ENCODE data around the gene ABI1. TPM values are rescaled to one million over a fixed set of nuclear protein-coding genes. Genes with fewer than 3 reads are reported as not detected.
A peak's percentile ranks its signal among the peaks of the same experiment; 100 is the strongest.

Gene ABI1
- total RNA-seq, 2 experiments from 2014 or later = 83.2 to 83.6 TPM

DNA sequence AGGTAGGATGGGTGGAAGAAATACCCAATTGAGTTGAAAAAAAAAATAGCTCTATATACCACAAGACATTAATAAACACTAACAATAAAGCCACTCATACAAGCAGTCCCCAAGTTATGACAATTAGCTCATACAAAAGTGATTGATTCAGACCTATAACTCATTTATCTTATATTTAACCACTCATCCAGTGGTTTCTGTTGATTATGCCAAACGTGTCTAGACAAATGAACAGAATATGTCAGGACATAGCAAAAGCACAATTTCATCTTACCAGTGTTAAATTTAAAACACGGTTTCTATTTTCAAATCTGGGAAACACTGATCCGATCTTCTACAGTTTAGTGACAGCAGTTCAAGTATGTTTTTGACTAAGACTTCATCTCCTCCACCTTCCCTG lies 17.0 kb downstream of the ABI1 start:
- TF ChIP-seq CTCF (IDR thresholded peaks at IDR 0.05) = no peak
- Mint-ChIP-seq H3K4me1 (ENCODE audit: low read depth) (peaks cover 73% of the 10 kb centered on the region), H3K27ac (no peak overlapping the region), H3K4me3 (peak overlapping the region; percentile 8), H3K27me3 (no peaks in the 10 kb centered on the region), H3K36me3 (ENCODE audit: low read depth) (peaks cover 39% of the 10 kb centered on the region), H3K9me3 (no peaks in the 10 kb centered on the region)
- Histone ChIP-seq H3K36me3 (ENCODE audit: insufficient read depth, low read length) (peaks cover 2% of the 10 kb centered on the region), H3K27me3 (ENCODE audit: control insufficient read depth in 1 of 2, insufficient read depth in 2 of 2, low read length in 2 of 2) (no peaks in the 10 kb centered on the region), H3K4me3 (ENCODE audit: low read length) (no peak overlapping the region), H3K4me1 (ENCODE audit: insufficient read depth, low read length) (peaks cover 49% of the 10 kb centered on the region), H3K9me3 (ENCODE audit: control insufficient read depth in 1 of 2, insufficient read depth in 1 of 2, low read length in 2 of 2) (no peaks in the 10 kb centered on the region), H3K27ac (ENCODE audit: low read depth in 1 of 2, low read length in 2 of 2) (no peak overlapping the region)
- intact Hi-C loops (cut with DNase I, micrococcal nuclease) = no loop called here
- POLR2A ChIA-PET = interaction anchor here (0.9 to 1.3 kb wide), 4 partner anchors 14 to 117 kb away, joined by 3 to 5 read pairs (median 3); partner anchors contain the start of gene ABI1
- ATAC-seq (ENCODE audit: poor library complexity) (no peak), DNase-seq (no peak)
- CTCF ChIA-PET = interaction anchor here (0.6 to 2.1 kb wide), 3 partner anchors 13 to 38 kb away, joined by 3 to 6 read pairs (median 4); no protein-coding TSS in a partner anchor

- POLR2A ChIA-PET = no interaction called here
- H3K4me1 Mint-ChIP-seq (ENCODE audit: low read depth) = peaks cover 91% of the 10 kb centered on the region
- H3K4me3 ChIP-seq (ENCODE audit: low read length) = no peak overlapping the region
- peaks cover 47% of the 10 kb centered on the region for H3K4me1 ChIP-seq (ENCODE audit: insufficient read depth, low read length)
- H3K27ac Mint-ChIP-seq = peak overlapping the region; percentile 56
- H3K9me3 ChIP-seq (ENCODE audit: control insufficient read depth in 1 of 2, insufficient read depth in 1 of 2, low read length in 2 of 2) = no peaks in the 10 kb centered on the region
- peaks cover 48% of the 10 kb centered on the region for H3K36me3 Mint-ChIP-seq (ENCODE audit: low read depth)
- H3K9me3 Mint-ChIP-seq = no peaks in the 10 kb centered on the region
- CTCF ChIA-PET = interaction anchor here (0.6 kb wide), 1 partner anchor 14 kb away, joined by 3 read pairs; no protein-coding TSS in a partner anchor
- no peak overlapping the region for H3K27ac ChIP-seq (ENCODE audit: low read depth in 1 of 2, low read length in 2 of 2)
- peak; percentile 11 for ATAC-seq (ENCODE audit: poor library complexity)
- peaks cover 3% of the 10 kb centered on the region for H3K36me3 ChIP-seq (ENCODE audit: insufficient read depth, low read length)
- H3K27me3 ChIP-seq (ENCODE audit: control insufficient read depth in 1 of 2, insufficient read depth in 2 of 2, low read length in 2 of 2) = no peaks in the 10 kb centered on the region
- DNase-seq = peak in 1 of 14 experiments; percentile 45
- H3K27me3 Mint-ChIP-seq = no peaks in the 10 kb centered on the region
- TF ChIP-seq CTCF (IDR thresholded peaks at IDR 0.05) = no peak
- intact Hi-C loops (cut with DNase I, micrococcal nuclease) = no loop called here
- no peak overlapping the region for H3K4me3 Mint-ChIP-seq
Observed at GRCh38 chr10:26841733-26842317, 18.9 kb downstream of the ABI1 start.

GRCh38 chr10:26840938-26841732 lies 19.6 kb downstream of the ABI1 start:
- Histone ChIP-seq H3K27ac (ENCODE audit: low read depth in 1 of 2, low read length in 2 of 2) (no peak overlapping the region), H3K4me3 (ENCODE audit: low read length) (no peak overlapping the region), H3K27me3 (ENCODE audit: control insufficient read depth in 1 of 2, insufficient read depth in 2 of 2, low read length in 2 of 2) (no peaks in the 10 kb centered on the region), H3K9me3 (ENCODE audit: control insufficient read depth in 1 of 2, insufficient read depth in 1 of 2, low read length in 2 of 2) (no peaks in the 10 kb centered on the region), H3K36me3 (ENCODE audit: insufficient read depth, low read length) (peaks cover 3% of the 10 kb centered on the region), H3K4me1 (ENCODE audit: insufficient read depth, low read length) (peaks cover 43% of the 10 kb centered on the region)
- DNase-seq = no peak
- intact Hi-C loops (cut with DNase I, micrococcal nuclease) = no loop called here
- no peak for TF ChIP-seq CTCF (IDR thresholded peaks at IDR 0.05)
- peaks cover 90% of the 10 kb centered on the region for H3K4me1 Mint-ChIP-seq (ENCODE audit: low read depth)
- no peaks in the 10 kb centered on the region for H3K9me3 Mint-ChIP-seq
- no peak overlapping the region for H3K4me3 Mint-ChIP-seq
- H3K27me3 Mint-ChIP-seq = no peaks in the 10 kb centered on the region
- ChIA-PET POLR2A (interaction anchor here (0.7 kb wide), 1 partner anchor 39 kb away, joined by 3 read pairs; no protein-coding TSS in a partner anchor), CTCF (interaction anchor here (0.6 kb wide), 1 partner anchor 15 kb away, joined by 3 read pairs; no protein-coding TSS in a partner anchor)
- H3K27ac Mint-ChIP-seq = peak overlapping the region; percentile 56
- ATAC-seq (ENCODE audit: poor library complexity) = no peak
- H3K36me3 Mint-ChIP-seq (ENCODE audit: low read depth) = peaks cover 51% of the 10 kb centered on the region
